HepG2 (cell line): ENCODE results near the gene UNC5C.

Source experiments
- POLR2A ChIP-seq, 2 experiments: IDR thresholded peaks; 2 replicates each; pipeline ENCODE4 v1.6.1; 2011; ENCODE audit warnings: low read depth in 2 of 2, low read length in 2 of 2, mild to moderate bottlenecking in 1 of 2, moderate library complexity in 1 of 2; ENCODE audit not compliant: insufficient read depth in 1 of 2
- STAT6 ChIP-seq: sonication (generic); formaldehyde crosslinking; IDR thresholded peaks from 2 replicates; pipeline ENCODE4 v1.4.0; 2020; ENCODE audit warnings: missing genetic modification reagents, mild to moderate bottlenecking, borderline replicate concordance
- TBP ChIP-seq: sonication (generic); formaldehyde crosslinking; IDR thresholded peaks from 2 replicates; pipeline ENCODE4 v1.5.0; 2020; ENCODE audit warnings: missing genetic modification reagents

GRCh38 chr4:95272036-95272435, 276.7 kb downstream of the UNC5C start:
- no peak for TF ChIP-seq STAT6 (CRISPR knock-in tag)
- no peak for TF ChIP-seq TBP (CRISPR knock-in tag)
- TF ChIP-seq POLR2A (IDR thresholded peaks at IDR 0.05; ENCODE audit: insufficient read depth in 1 of 2, low read depth in 2 of 2, low read length in 2 of 2), result no peak
